Sigmoid colon (tissue), 4 donors: ENCODE results near the gene DYNLRB1.

Experiments
- EP300 ChIP-seq, 4 donors: sonication (generic); formaldehyde crosslinking; IDR thresholded peaks; one replicate each; pipeline ENCODE4 v1.6.1; 2017; ENCODE audit warnings: antibody characterized with exemption in 4 of 4
- POLR2AphosphoS5 ChIP-seq, 4 donors: sonication (generic); formaldehyde crosslinking; IDR thresholded peaks; one replicate each; pipeline ENCODE4 v1.6.1; 2017; ENCODE audit warnings: antibody characterized with exemption in 4 of 4
- TF ChIP-seq, protein P1 (sequence below), 4 experiments: fragments of 450-650 bp in 3 of 4; fragments of 200-600 bp in 1 of 4; IDR thresholded peaks; one replicate each; pipeline ENCODE4 v1.5.1; 2016 to 2019; ENCODE audit warnings: antibody characterized with exemption in 4 of 4, mild to moderate bottlenecking in 3 of 4, moderate library complexity in 2 of 4

- no peak for TF ChIP-seq EP300 (IDR thresholded peaks at IDR 0.05)
- TF ChIP-seq, protein P1, sequence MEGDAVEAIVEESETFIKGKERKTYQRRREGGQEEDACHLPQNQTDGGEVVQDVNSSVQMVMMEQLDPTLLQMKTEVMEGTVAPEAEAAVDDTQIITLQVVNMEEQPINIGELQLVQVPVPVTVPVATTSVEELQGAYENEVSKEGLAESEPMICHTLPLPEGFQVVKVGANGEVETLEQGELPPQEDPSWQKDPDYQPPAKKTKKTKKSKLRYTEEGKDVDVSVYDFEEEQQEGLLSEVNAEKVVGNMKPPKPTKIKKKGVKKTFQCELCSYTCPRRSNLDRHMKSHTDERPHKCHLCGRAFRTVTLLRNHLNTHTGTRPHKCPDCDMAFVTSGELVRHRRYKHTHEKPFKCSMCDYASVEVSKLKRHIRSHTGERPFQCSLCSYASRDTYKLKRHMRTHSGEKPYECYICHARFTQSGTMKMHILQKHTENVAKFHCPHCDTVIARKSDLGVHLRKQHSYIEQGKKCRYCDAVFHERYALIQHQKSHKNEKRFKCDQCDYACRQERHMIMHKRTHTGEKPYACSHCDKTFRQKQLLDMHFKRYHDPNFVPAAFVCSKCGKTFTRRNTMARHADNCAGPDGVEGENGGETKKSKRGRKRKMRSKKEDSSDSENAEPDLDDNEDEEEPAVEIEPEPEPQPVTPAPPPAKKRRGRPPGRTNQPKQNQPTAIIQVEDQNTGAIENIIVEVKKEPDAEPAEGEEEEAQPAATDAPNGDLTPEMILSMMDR (IDR thresholded peaks at IDR 0.05): no peak
- no peak for TF ChIP-seq POLR2AphosphoS5 (IDR thresholded peaks at IDR 0.05)
Measured at GRCh38 chr20:34507702-34508413, 8.4 kb upstream of the DYNLRB1 start.
